ENCODE data around the gene MSRB1. TPM values are rescaled to one million over a fixed set of nuclear protein-coding genes. Genes with fewer than 3 reads are reported as not detected.

Gene MSRB1
- total and polyA plus RNA-seq, 2 of the 13 experiments (the other 11 are each of a cell fraction or from before 2014, with no cell fraction given): 32.1 to 75.4 TPM

GRCh38 chr16:1932050-1933028 is 10.7 kb downstream of the MSRB1 start (continued):
- TF ChIP-seq CSRNP1 (CRISPR knock-in tag; IDR thresholded peaks at IDR 0.05) (peak; percentile 45; the same call in 1 of the 2 replicates), ZNF589 (CRISPR knock-in tag; conservative IDR thresholded peaks at IDR 0.05) (no peak), ZUFSP (CRISPR knock-in tag; IDR thresholded peaks at IDR 0.05; ENCODE audit: borderline replicate concordance) (no peak), HDAC2 (CRISPR knock-in tag; IDR thresholded peaks at IDR 0.05) (no peak), MAFK (conservative IDR thresholded peaks at IDR 0.05 in 1 of 2, IDR thresholded peaks at IDR 0.05 in 1 of 2; ENCODE audit: low read length in 2 of 2) (no peak), ZNF607 (CRISPR knock-in tag; IDR thresholded peaks at IDR 0.05; ENCODE audit: borderline replicate concordance) (no peak), POLR2G (IDR thresholded peaks at IDR 0.05; ENCODE audit: low read depth, low read length) (0 out of 2 replicates have a peak, but pooled peaks have one; percentile 47), FOXP1 (IDR thresholded peaks at IDR 0.05) (no peak), FOXP1 (CRISPR knock-in tag; IDR thresholded peaks at IDR 0.05) (no peak), AGO1 (IDR thresholded peaks at IDR 0.05; ENCODE audit: low read depth, low read length, poor library complexity, severe bottlenecking) (no peak), ATF5 (CRISPR knock-in tag; IDR thresholded peaks at IDR 0.05; ENCODE audit: low read depth) (no peak), NFYC (CRISPR knock-in tag; IDR thresholded peaks at IDR 0.05) (no peak), ARNT (IDR thresholded peaks at IDR 0.05) (no peak), IKZF4 (CRISPR knock-in tag; IDR thresholded peaks at IDR 0.05; ENCODE audit: borderline replicate concordance, low read depth, not compliant biosample characterization) (no peak), TOPORS (CRISPR knock-in tag; IDR thresholded peaks at IDR 0.05) (no peak), GLMP (CRISPR knock-in tag; IDR thresholded peaks at IDR 0.05; ENCODE audit: borderline replicate concordance) (no peak), DDIT3 (CRISPR knock-in tag; IDR thresholded peaks at IDR 0.05) (no peak), THYN1 (CRISPR knock-in tag; IDR thresholded peaks at IDR 0.05; ENCODE audit: borderline replicate concordance, low read depth) (no peak), RFXANK (CRISPR knock-in tag; IDR thresholded peaks at IDR 0.05) (no peak), ATF4 (CRISPR knock-in tag; IDR thresholded peaks at IDR 0.05) (no peak), MED1 (CRISPR knock-in tag; IDR thresholded peaks at IDR 0.05) (peak; percentile 33; the same call in 1 of the 2 replicates), RFXAP (CRISPR knock-in tag; IDR thresholded peaks at IDR 0.05; ENCODE audit: borderline replicate concordance) (no peak), DR1 (CRISPR knock-in tag; IDR thresholded peaks at IDR 0.05) (no peak; the same call in 1 of the 2 replicates)

Measured in HepG2 (cell line).